ENCODE results near the gene ZDHHC13. TPM values are rescaled to one million over a fixed set of nuclear protein-coding genes. Genes with fewer than 3 reads are reported as not detected.

ZDHHC13 gene
- total and polyA plus RNA-seq, 4 donors, result 1.2 to 8.2 (median 2.7) TPM

DNA sequence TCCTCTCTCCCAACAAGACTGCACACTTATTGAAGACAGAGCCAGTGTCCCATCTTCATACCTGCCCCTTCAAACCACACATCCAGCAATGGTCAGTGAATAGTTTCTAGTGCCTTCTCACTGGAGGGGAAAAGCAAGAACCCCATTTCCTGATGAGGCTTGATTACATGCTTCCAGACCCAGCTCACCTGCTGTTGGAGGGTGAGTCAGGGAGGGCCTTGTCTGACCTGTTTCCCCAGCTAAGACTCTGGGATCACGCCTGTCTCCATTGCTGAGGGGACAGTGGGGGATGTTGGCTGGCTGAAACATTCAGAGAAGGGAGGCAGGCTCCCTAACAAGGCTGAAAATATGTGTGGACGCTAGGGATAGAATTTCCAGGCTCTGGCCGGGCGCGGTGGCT is 27.5 kb upstream of the ZDHHC13 start:
- no peak overlapping the region for H3K9ac ChIP-seq (ENCODE audit: low read depth in 1 of 2, low read length in 2 of 2)
- TF ChIP-seq YY1 (IDR thresholded peaks at IDR 0.05), result no peak
- no peak for TF ChIP-seq FOXA1 (IDR thresholded peaks at IDR 0.05)
- no peak for TF ChIP-seq SP1 (IDR thresholded peaks at IDR 0.05)
- TF ChIP-seq, protein P1, sequence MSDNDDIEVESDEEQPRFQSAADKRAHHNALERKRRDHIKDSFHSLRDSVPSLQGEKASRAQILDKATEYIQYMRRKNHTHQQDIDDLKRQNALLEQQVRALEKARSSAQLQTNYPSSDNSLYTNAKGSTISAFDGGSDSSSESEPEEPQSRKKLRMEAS (IDR thresholded peaks at IDR 0.05), result no peak
- no peak for TF ChIP-seq NR2F2 (IDR thresholded peaks at IDR 0.05)
- no peak for TF ChIP-seq CTCF (IDR thresholded peaks at IDR 0.05; ENCODE audit: low read depth, low read length, missing input control)
- TF ChIP-seq EGR1 (IDR thresholded peaks at IDR 0.05; ENCODE audit: low read depth in 2 of 2), result no peak
- TF ChIP-seq HNF4G (IDR thresholded peaks at IDR 0.05), result no peak
- TF ChIP-seq HNF4A (conservative IDR thresholded peaks at IDR 0.05), result no peak
- no peak for TF ChIP-seq RXRA (IDR thresholded peaks at IDR 0.05)
- TF ChIP-seq, protein P2, sequence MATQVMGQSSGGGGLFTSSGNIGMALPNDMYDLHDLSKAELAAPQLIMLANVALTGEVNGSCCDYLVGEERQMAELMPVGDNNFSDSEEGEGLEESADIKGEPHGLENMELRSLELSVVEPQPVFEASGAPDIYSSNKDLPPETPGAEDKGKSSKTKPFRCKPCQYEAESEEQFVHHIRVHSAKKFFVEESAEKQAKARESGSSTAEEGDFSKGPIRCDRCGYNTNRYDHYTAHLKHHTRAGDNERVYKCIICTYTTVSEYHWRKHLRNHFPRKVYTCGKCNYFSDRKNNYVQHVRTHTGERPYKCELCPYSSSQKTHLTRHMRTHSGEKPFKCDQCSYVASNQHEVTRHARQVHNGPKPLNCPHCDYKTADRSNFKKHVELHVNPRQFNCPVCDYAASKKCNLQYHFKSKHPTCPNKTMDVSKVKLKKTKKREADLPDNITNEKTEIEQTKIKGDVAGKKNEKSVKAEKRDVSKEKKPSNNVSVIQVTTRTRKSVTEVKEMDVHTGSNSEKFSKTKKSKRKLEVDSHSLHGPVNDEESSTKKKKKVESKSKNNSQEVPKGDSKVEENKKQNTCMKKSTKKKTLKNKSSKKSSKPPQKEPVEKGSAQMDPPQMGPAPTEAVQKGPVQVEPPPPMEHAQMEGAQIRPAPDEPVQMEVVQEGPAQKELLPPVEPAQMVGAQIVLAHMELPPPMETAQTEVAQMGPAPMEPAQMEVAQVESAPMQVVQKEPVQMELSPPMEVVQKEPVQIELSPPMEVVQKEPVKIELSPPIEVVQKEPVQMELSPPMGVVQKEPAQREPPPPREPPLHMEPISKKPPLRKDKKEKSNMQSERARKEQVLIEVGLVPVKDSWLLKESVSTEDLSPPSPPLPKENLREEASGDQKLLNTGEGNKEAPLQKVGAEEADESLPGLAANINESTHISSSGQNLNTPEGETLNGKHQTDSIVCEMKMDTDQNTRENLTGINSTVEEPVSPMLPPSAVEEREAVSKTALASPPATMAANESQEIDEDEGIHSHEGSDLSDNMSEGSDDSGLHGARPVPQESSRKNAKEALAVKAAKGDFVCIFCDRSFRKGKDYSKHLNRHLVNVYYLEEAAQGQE (IDR thresholded peaks at IDR 0.05), result no peak
- no peak for TF ChIP-seq GABPA (IDR thresholded peaks at IDR 0.05 in 1 of 2, conservative IDR thresholded peaks at IDR 0.05 in 1 of 2)
- no peak for TF ChIP-seq ATF3 (IDR thresholded peaks at IDR 0.05)
- TF ChIP-seq FOXA2 (IDR thresholded peaks at IDR 0.05), result no peak
- TF ChIP-seq TAF1 (conservative IDR thresholded peaks at IDR 0.05), result no peak
- TF ChIP-seq JUND (IDR thresholded peaks at IDR 0.05), result no peak
- TF ChIP-seq ZBTB33 (IDR thresholded peaks at IDR 0.05), result no peak
- no peak for TF ChIP-seq RAD21 (IDR thresholded peaks at IDR 0.05)

More for the DNA sequence above, 27.5 kb upstream of the ZDHHC13 start:
- Histone ChIP-seq H3K27ac (ENCODE audit: low read depth in 1 of 2, low read length in 2 of 2) (no peak overlapping the region), H3K4me1 (ENCODE audit: control insufficient read depth in 4 of 4, insufficient read depth in 4 of 4, low read length in 3 of 4) (no peaks in the 10 kb centered on the region), H3K4me3 (ENCODE audit: low read depth in 1 of 3, low read length in 3 of 3) (no peak overlapping the region), H3K27me3 (ENCODE audit: control insufficient read depth in 4 of 4, insufficient read depth in 4 of 4, low read length in 3 of 4) (peaks cover 0 to 3% (median 0%) of the 10 kb centered on the region in 4 donors), H3K9me3 (ENCODE audit: control insufficient read depth in 4 of 4, low read length in 3 of 4) (no peaks in the 10 kb centered on the region), H3K36me3 (ENCODE audit: control insufficient read depth in 4 of 4, insufficient read depth in 3 of 4, low read depth in 1 of 4, low read length in 3 of 4) (no peaks in the 10 kb centered on the region)
- no peak for DNase-seq (ENCODE audit: low spot score)
- 92% methylated on average over 5 of the region's 5 CpGs for WGBS
